HEK293 (cell line): Measurements from ENCODE around the gene RASA3.

Experiments used
- ZNF138 ChIP-seq: fragments of 450-650 bp; formaldehyde crosslinking; IDR thresholded peaks from 2 replicates; pipeline ENCODE4 v1.5.1; 2016; ENCODE audit warnings: missing biosample characterization, missing genetic modification characterization, borderline replicate concordance
- ZNF274 ChIP-seq, 2 experiments: fragments of 200-500 bp in 1 of 2; fragments of 450-650 bp in 1 of 2; sonication (Bioruptor generic) in 1 of 2; formaldehyde crosslinking in 1 of 2; IDR thresholded peaks; 2 replicates each; pipeline versions ENCODE4 v1.5.1 to v1.6.1; 2014 to 2016; ENCODE audit warnings: borderline replicate concordance in 1 of 2, inconsistent platforms in 1 of 2, low read length in 1 of 2, missing biosample characterization in 1 of 2, missing genetic modification characterization in 1 of 2
- TF ChIP-seq, protein P1 (sequence below): fragments of 450-650 bp; formaldehyde crosslinking; IDR thresholded peaks from 2 replicates; pipeline ENCODE4 v1.5.1; 2016; ENCODE audit warnings: missing biosample characterization, missing genetic modification characterization

DNA sequence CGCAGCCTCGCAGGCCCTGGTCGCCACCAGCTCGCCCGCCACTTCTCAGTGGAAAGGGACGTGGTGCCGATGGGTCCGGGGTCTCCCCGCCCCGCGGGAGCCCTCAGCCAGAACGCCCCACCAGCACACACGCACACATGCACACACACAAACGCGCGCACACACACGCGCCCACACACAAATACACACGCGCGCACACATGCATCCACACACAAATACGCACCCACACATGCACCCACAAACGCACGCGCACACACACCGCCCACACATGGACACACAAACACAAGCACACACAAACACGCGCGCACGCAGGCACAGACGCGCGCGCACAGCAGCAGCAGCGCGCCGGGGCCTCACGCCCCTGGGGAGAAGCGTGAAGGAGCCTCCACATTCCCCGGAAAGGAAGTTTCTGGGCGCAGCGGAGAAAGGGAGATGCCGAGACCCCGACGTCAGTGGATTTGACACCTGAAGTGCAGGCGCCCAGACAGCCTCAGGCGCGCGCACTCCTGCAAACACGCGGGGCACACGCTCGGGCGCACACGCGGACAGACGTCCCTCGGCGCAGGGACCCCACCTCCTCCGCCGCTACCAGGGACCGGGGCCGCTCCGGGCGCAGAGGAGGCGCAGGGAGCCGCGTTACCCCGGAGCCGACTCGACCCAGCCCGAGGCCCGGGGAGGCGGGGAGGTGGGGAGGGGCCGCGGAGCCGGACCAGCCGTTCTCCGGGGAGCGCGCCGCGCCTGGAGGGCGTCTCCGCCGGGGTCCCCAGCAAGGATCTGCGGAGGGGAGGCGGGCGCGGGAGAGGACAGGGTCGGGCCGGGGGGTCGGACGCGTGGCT is 622 bp downstream of the RASA3 start:
- TF ChIP-seq ZNF274 (IDR thresholded peaks at IDR 0.05; ENCODE audit: low read length): no peak
- TF ChIP-seq ZNF274 (tag by site-specific recombination; IDR thresholded peaks at IDR 0.05; ENCODE audit: borderline replicate concordance): no peak
- TF ChIP-seq, protein P1, sequence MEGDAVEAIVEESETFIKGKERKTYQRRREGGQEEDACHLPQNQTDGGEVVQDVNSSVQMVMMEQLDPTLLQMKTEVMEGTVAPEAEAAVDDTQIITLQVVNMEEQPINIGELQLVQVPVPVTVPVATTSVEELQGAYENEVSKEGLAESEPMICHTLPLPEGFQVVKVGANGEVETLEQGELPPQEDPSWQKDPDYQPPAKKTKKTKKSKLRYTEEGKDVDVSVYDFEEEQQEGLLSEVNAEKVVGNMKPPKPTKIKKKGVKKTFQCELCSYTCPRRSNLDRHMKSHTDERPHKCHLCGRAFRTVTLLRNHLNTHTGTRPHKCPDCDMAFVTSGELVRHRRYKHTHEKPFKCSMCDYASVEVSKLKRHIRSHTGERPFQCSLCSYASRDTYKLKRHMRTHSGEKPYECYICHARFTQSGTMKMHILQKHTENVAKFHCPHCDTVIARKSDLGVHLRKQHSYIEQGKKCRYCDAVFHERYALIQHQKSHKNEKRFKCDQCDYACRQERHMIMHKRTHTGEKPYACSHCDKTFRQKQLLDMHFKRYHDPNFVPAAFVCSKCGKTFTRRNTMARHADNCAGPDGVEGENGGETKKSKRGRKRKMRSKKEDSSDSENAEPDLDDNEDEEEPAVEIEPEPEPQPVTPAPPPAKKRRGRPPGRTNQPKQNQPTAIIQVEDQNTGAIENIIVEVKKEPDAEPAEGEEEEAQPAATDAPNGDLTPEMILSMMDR (tag by site-specific recombination): no peak
- no peak for TF ChIP-seq ZNF138 (tag by site-specific recombination)
